ENCODE results near the gene BPNT1. TPM values are rescaled to one million over a fixed set of nuclear protein-coding genes. Genes with fewer than 3 reads are reported as not detected.

The BPNT1 gene
- total and polyA plus RNA-seq, 2 of the 13 experiments (the other 11 are each of a cell fraction or from before 2014, with no cell fraction given) = 35.2 to 43.9 TPM

DNA sequence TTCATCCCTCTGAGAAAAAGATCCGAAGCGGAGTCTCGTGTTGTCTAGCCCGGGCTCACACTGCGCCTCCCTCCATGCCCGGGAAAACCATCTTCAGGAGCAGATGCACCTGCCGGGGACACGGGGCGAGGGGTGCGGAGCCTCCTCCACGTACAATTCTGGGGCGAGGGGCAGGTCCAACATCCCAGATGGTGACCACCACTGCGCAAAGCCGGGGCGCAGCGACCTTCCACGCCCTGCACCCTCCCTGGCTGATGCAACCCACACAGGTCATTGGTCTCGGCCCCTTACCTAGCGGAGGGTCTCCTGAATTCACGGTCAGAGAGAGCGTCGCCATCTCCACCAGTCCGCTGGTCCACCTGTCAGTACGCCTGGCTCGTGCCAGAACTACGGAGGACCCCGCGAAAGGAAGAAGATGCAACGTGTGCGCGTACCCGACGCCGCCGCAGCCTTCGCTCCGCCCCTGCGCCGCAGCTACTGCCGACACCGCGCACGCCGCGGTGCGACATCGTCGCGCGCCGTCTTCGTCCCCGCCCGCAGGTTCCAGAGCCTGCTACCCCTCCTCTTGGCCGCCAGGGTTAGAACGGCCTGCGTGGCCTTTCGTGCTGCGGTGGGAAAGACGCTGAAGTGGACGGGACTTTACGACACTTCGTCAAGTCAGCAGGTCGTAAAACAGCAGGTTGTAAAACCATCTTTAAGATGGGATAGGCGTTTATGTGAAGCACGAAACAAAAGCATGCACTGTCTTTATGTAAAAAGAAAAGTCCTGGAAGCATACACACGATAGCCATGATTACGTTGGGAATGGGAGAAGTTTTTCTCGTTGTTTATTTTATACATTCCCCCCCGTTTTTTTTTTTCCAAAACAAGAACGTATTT is 43.3 kb downstream of the BPNT1 start, which contains the start of gene EPRS1 (continued):
- TF ChIP-seq, protein P1, sequence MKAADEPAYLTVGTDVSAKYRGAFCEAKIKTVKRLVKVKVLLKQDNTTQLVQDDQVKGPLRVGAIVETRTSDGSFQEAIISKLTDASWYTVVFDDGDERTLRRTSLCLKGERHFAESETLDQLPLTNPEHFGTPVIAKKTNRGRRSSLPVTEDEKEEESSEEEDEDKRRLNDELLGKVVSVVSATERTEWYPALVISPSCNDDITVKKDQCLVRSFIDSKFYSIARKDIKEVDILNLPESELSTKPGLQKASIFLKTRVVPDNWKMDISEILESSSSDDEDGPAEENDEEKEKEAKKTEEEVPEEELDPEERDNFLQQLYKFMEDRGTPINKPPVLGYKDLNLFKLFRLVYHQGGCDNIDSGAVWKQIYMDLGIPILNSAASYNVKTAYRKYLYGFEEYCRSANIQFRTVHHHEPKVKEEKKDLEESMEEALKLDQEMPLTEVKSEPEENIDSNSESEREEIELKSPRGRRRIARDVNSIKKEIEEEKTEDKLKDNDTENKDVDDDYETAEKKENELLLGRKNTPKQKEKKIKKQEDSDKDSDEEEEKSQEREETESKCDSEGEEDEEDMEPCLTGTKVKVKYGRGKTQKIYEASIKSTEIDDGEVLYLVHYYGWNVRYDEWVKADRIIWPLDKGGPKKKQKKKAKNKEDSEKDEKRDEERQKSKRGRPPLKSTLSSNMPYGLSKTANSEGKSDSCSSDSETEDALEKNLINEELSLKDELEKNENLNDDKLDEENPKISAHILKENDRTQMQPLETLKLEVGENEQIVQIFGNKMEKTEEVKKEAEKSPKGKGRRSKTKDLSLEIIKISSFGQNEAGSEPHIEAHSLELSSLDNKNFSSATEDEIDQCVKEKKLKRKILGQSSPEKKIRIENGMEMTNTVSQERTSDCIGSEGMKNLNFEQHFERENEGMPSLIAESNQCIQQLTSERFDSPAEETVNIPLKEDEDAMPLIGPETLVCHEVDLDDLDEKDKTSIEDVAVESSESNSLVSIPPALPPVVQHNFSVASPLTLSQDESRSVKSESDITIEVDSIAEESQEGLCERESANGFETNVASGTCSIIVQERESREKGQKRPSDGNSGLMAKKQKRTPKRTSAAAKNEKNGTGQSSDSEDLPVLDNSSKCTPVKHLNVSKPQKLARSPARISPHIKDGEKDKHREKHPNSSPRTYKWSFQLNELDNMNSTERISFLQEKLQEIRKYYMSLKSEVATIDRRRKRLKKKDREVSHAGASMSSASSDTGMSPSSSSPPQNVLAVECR (CRISPR knock-in tag; IDR thresholded peaks at IDR 0.05; ENCODE audit: borderline replicate concordance) = peak; percentile 95
- TF ChIP-seq, protein P2, sequence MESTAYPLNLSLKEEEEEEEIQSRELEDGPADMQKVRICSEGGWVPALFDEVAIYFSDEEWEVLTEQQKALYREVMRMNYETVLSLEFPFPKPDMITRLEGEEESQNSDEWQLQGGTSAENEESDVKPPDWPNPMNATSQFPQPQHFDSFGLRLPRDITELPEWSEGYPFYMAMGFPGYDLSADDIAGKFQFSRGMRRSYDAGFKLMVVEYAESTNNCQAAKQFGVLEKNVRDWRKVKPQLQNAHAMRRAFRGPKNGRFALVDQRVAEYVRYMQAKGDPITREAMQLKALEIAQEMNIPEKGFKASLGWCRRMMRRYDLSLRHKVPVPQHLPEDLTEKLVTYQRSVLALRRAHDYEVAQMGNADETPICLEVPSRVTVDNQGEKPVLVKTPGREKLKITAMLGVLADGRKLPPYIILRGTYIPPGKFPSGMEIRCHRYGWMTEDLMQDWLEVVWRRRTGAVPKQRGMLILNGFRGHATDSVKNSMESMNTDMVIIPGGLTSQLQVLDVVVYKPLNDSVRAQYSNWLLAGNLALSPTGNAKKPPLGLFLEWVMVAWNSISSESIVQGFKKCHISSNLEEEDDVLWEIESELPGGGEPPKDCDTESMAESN (CRISPR knock-in tag; conservative IDR thresholded peaks at IDR 0.05) = peak; percentile 92
- TF ChIP-seq HDAC6 (IDR thresholded peaks at IDR 0.05; ENCODE audit: low read depth, low read length) (no peak), SMAD3 (CRISPR knock-in tag; IDR thresholded peaks at IDR 0.05) (no peak; the same call in 1 of the 2 replicates), SMARCC2 (IDR thresholded peaks at IDR 0.05) (no peak), RELA (CRISPR knock-in tag; IDR thresholded peaks at IDR 0.05) (no peak), ZNF572 (CRISPR knock-in tag; IDR thresholded peaks at IDR 0.05) (peak; percentile 77; the same call in 1 of the 2 replicates), SNAI1 (CRISPR knock-in tag; IDR thresholded peaks at IDR 0.05; ENCODE audit: borderline replicate concordance) (peak; percentile 95; the same call in 1 of the 2 replicates), KDM6A (CRISPR knock-in tag; IDR thresholded peaks at IDR 0.05; ENCODE audit: low read depth) (no peak), ZNF12 (CRISPR knock-in tag; IDR thresholded peaks at IDR 0.05) (no peak), NFIC (IDR thresholded peaks at IDR 0.05; ENCODE audit: low read length) (no peak), EP300 (IDR thresholded peaks at IDR 0.05; ENCODE audit: low read depth in 2 of 2, low read length in 2 of 2) (no peak), EP300 (CRISPR knock-in tag; IDR thresholded peaks at IDR 0.05; ENCODE audit: borderline replicate concordance) (peak; percentile 18; the same call in 1 of the 2 replicates), KAT8 (CRISPR knock-in tag; IDR thresholded peaks at IDR 0.05) (peak; percentile 98), TEAD2 (CRISPR knock-in tag; IDR thresholded peaks at IDR 0.05) (no peak), MAX (IDR thresholded peaks at IDR 0.05) (peak; percentile 91), CEBPG (CRISPR knock-in tag; IDR thresholded peaks at IDR 0.05) (peak; percentile 91), ZBTB7B (CRISPR knock-in tag; IDR thresholded peaks at IDR 0.05) (peak; percentile 63; the same call in 1 of the 2 replicates), RNF2 (conservative IDR thresholded peaks at IDR 0.05; ENCODE audit: low read depth) (no peak; the same call in 1 of the 2 replicates), GATAD1 (CRISPR knock-in tag; IDR thresholded peaks at IDR 0.05) (peak; percentile 96), FOXP1 (IDR thresholded peaks at IDR 0.05) (no peak), FOXP1 (CRISPR knock-in tag; IDR thresholded peaks at IDR 0.05) (no peak; the same call in 1 of the 2 replicates)
- TF ChIP-seq, protein P3, sequence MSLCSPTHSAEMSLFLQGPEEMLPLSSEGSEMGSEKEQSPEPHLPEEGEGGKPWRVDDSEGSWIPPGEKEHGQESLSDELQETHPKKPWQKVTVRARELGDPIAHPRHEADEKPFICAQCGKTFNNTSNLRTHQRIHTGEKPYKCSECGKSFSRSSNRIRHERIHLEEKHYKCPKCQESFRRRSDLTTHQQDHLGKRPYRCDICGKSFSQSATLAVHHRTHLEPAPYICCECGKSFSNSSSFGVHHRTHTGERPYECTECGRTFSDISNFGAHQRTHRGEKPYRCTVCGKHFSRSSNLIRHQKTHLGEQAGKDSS (CRISPR knock-in tag; IDR thresholded peaks at IDR 0.05; ENCODE audit: borderline replicate concordance, low read depth) = no peak; the same call in 1 of the 2 replicates
- TF ChIP-seq, protein P4, sequence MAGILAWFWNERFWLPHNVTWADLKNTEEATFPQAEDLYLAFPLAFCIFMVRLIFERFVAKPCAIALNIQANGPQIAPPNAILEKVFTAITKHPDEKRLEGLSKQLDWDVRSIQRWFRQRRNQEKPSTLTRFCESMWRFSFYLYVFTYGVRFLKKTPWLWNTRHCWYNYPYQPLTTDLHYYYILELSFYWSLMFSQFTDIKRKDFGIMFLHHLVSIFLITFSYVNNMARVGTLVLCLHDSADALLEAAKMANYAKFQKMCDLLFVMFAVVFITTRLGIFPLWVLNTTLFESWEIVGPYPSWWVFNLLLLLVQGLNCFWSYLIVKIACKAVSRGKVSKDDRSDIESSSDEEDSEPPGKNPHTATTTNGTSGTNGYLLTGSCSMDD (CRISPR knock-in tag; IDR thresholded peaks at IDR 0.05) = no peak

All from HepG2 (cell line).